ENCODE data around the gene TWIST2.

GRCh38 chr2:238900511-238900910 lies 52.6 kb downstream of the TWIST2 start:
- TF ChIP-seq POLR2AphosphoS5 (IDR thresholded peaks at IDR 0.05) (no peak), CTCF (IDR thresholded peaks at IDR 0.05; ENCODE audit: poor library complexity, severe bottlenecking) (no peak), EP300 (conservative IDR thresholded peaks at IDR 0.05; ENCODE audit: poor library complexity, severe bottlenecking) (no peak), EZH2 (IDR thresholded peaks at IDR 0.05; ENCODE audit: borderline replicate concordance, insufficient read depth, low read length, poor library complexity, severe bottlenecking) (no peak)

Data from neural cell (in vitro differentiated cells).